Activated B cell treated with CpG ODN at 0.5 μM for 24 hours (primary cell): ENCODE results near the gene ICOS. TPM values are rescaled to one million over a fixed set of nuclear protein-coding genes. Genes with fewer than 3 reads are reported as not detected.
"Not testable (repeated sequence)": the region's sequence is repeated elsewhere in the genome, so short reads cannot be mapped to it uniquely, and the experiment has no call there.

Experiments used
- ATAC-seq: fragments of 200-7000 bp; cut with Tn5 transposase; one replicate; pipeline ENCODE4 v1.10.0; 2021; ENCODE audit warnings: low read depth, mild to moderate bottlenecking, moderate library complexity
- CTCF ChIA-PET: fragments of 350-600 bp; sonication (Branson Sonifier 250); formaldehyde crosslinking; loops from one replicate; lab custom pipeline; 2021; ENCODE audit warnings: antibody characterized with exemption; lab: Charles Lee
- POLR2A ChIA-PET: fragments of 350-600 bp; sonication (Branson Sonifier 250); formaldehyde crosslinking; loops from one replicate; lab custom pipeline; 2021; ENCODE audit warnings: antibody characterized with exemption; lab: Charles Lee
- DNase-seq: peaks from one replicate; pipeline ENCODE4 v3.0.0; 2022
- H3K27ac Mint-ChIP-seq: one replicate; pipeline ENCODE4 v1.8.0; 2020; ENCODE audit warnings: mixed read lengths
- H3K27me3 Mint-ChIP-seq: one replicate; pipeline ENCODE4 v1.8.0; 2021; ENCODE audit warnings: mixed read lengths
- H3K36me3 Mint-ChIP-seq: one replicate; pipeline ENCODE4 v1.8.0; 2021; ENCODE audit warnings: low read depth, mixed read lengths
- H3K4me1 Mint-ChIP-seq: one replicate; pipeline ENCODE4 v1.8.0; 2021; ENCODE audit warnings: mixed read lengths
- H3K4me3 Mint-ChIP-seq: one replicate; pipeline ENCODE4 v1.8.0; 2020; ENCODE audit warnings: mild to moderate bottlenecking, mixed read lengths
- H3K9me3 Mint-ChIP-seq: one replicate; pipeline ENCODE4 v1.8.0; 2020; ENCODE audit warnings: mixed read lengths
- intact Hi-C: fragments of 100-400 bp; cut with micrococcal nuclease; formaldehyde crosslinking; loops from one replicate; pipeline ENCODE4 v1.15.1; 2024
- total RNA-seq: library from RNA; stranded (reverse); gene quantifications from 2 replicates; pipeline ENCODE4 v1.2.3, GENCODE V29; 2022
- TF ChIP-seq, protein P1 (sequence below): fragments of 200-600 bp; IDR thresholded peaks from one replicate; pipeline ENCODE4 v1.8.0; 2022; ENCODE audit warnings: antibody characterized with exemption, mild to moderate bottlenecking

The ICOS gene
- total RNA-seq, 1 donor from 2014 or later, result not detected

- no peaks in the 10 kb centered on the region for H3K36me3 Mint-ChIP-seq
- ChIA-PET POLR2A (no interaction called here), CTCF (no interaction called here)
- H3K27me3 Mint-ChIP-seq, result peaks cover 9% of the 10 kb centered on the region
- ATAC-seq (no peak), DNase-seq (no peak)
- no peak overlapping the region for H3K27ac Mint-ChIP-seq
- no peaks in the 10 kb centered on the region for H3K4me1 Mint-ChIP-seq
- intact Hi-C loops, result no loop called here
- H3K4me3 Mint-ChIP-seq, result no peak overlapping the region
- no peaks in the 10 kb centered on the region for H3K9me3 Mint-ChIP-seq
- TF ChIP-seq, protein P1, sequence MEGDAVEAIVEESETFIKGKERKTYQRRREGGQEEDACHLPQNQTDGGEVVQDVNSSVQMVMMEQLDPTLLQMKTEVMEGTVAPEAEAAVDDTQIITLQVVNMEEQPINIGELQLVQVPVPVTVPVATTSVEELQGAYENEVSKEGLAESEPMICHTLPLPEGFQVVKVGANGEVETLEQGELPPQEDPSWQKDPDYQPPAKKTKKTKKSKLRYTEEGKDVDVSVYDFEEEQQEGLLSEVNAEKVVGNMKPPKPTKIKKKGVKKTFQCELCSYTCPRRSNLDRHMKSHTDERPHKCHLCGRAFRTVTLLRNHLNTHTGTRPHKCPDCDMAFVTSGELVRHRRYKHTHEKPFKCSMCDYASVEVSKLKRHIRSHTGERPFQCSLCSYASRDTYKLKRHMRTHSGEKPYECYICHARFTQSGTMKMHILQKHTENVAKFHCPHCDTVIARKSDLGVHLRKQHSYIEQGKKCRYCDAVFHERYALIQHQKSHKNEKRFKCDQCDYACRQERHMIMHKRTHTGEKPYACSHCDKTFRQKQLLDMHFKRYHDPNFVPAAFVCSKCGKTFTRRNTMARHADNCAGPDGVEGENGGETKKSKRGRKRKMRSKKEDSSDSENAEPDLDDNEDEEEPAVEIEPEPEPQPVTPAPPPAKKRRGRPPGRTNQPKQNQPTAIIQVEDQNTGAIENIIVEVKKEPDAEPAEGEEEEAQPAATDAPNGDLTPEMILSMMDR, result no peak
These were observed 39.3 kb downstream of the ICOS start for GRCh38 chr2:203975912-203976311.

DNA sequence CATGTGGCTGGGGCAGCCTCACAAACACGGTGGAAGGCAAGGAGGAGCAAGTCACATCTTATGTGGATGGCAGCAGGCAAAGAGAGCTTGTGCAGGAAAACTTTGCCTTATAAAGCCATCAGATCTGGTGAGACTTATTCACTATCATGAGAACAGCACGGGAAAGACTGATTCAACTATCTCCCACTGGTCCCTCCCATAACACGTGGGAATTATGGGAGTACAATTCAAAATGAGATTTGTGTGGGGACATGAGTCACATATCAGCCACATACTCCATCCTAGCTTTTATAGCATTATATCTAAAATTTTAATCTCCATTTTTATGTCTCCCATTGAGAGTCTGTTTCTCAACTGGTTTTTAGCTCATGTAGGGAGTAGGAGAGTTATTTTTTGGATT lies 45.7 kb downstream of the ICOS start:
- Mint-ChIP-seq H3K4me1 (no peaks in the 10 kb centered on the region), H3K4me3 (no peak overlapping the region), H3K27me3 (peaks cover 3% of the 10 kb centered on the region), H3K36me3 (no peaks in the 10 kb centered on the region), H3K9me3 (no peaks in the 10 kb centered on the region), H3K27ac (no peak overlapping the region)
- ChIA-PET CTCF (no interaction called here), POLR2A (no interaction called here)
- no peak for DNase-seq
- no peak for ATAC-seq
- intact Hi-C loops, result no loop called here
- TF ChIP-seq, protein P1, result no peak

DNA sequence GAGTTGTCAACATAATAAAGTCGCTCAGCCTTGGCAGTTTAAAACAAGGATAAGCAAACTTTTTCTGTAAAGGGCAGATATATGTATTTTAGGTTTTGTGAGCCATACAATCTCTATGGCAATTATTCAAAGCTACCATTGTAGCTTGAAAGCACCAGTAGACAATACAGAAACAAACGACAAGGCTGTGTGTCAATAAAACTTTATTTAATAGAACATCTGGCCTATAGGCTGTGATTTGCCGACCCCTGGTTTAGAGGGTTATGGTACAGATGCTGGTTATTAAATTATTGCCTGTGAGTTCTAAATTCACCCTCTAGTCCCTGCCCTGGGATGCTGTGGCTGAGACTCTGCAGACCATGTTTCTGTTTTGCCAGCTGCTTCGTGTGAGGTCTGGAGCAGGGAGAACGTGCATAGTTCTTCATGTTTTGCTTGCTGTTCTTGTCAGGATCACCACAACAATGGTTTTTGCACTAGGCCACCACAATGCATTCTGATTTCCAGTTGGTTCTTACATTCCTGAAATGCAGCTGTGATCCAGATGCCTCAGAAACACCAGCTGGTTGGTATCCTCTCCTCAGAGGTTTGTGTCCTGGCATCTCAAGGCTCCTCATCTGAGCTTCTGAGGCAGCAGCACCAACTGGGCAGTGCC lies 46.6 kb downstream of the ICOS start:
- DNase-seq (no peak), ATAC-seq (no peak)
- H3K4me3 Mint-ChIP-seq, result no peak overlapping the region
- H3K4me1 Mint-ChIP-seq, result no peaks in the 10 kb centered on the region
- no peaks in the 10 kb centered on the region for H3K9me3 Mint-ChIP-seq
- TF ChIP-seq, protein P1, result no peak
- no peaks in the 10 kb centered on the region for H3K36me3 Mint-ChIP-seq
- ChIA-PET CTCF (no interaction called here), POLR2A (no interaction called here)
- H3K27ac Mint-ChIP-seq, result no peak overlapping the region
- peaks cover 3% of the 10 kb centered on the region for H3K27me3 Mint-ChIP-seq
- intact Hi-C loops, result no loop called here

- H3K9me3 Mint-ChIP-seq, DNase-seq, ATAC-seq, H3K27me3 Mint-ChIP-seq, POLR2A ChIA-PET, CTCF ChIA-PET, intact Hi-C loops, H3K36me3 Mint-ChIP-seq, H3K27ac Mint-ChIP-seq, H3K4me3 Mint-ChIP-seq, H3K4me1 Mint-ChIP-seq: not testable (repeated sequence)
These were observed 49.4 kb downstream of the ICOS start for GRCh38 chr2:203985978-203986377.

- intact Hi-C loops, result no loop called here
- no peaks in the 10 kb centered on the region for H3K9me3 Mint-ChIP-seq
- CTCF ChIA-PET, result no interaction called here
- DNase-seq, result no peak
- H3K4me3 Mint-ChIP-seq, result no peak overlapping the region
- no peak overlapping the region for H3K27ac Mint-ChIP-seq
- TF ChIP-seq, protein P1, result no peak
- POLR2A ChIA-PET, result no interaction called here
- no peaks in the 10 kb centered on the region for H3K4me1 Mint-ChIP-seq
- ATAC-seq, result no peak
- no peaks in the 10 kb centered on the region for H3K27me3 Mint-ChIP-seq
- no peaks in the 10 kb centered on the region for H3K36me3 Mint-ChIP-seq
These were observed 51.4 kb downstream of the ICOS start for GRCh38 chr2:203987959-203988358.
